Midbrain (tissue), 1 donor: ENCODE data around the gene PDE1C.
A peak's percentile ranks its signal among the peaks of the same experiment; 100 is the strongest.

ENCODE experiments used
- DNase-seq: peaks from one replicate; lab custom pipeline; 2025; lab: John Stamatoyannopoulos, UW

Gene PDE1C

GRCh38 chr7:31775556-31775955, 294.7 kb downstream of the PDE1C start:
- DNase-seq, result no peak

DNA sequence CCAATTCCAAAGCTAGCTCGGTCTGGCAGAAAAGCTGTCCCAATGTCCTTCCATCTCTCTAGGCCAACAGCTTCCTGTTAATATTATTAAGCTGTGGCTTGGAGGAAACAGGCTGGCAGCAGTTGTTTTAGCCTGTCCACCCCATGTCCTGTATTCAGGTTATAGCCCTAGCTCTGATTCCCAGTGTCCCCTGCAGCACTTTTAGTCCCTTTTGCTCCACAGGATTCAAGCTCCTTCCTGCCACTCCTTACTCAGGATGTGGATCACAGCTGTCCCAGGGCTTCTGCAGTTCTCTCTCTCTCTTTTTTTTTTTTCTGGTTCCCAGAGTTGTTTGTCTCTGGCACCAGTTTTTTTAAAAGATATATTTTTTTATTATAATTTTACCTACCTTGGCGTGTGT, 298.0 kb downstream of the PDE1C start:
- no peak for DNase-seq

GRCh38 chr7:31767686-31768358, 302.4 kb downstream of the PDE1C start:
- no peak for DNase-seq

DNA sequence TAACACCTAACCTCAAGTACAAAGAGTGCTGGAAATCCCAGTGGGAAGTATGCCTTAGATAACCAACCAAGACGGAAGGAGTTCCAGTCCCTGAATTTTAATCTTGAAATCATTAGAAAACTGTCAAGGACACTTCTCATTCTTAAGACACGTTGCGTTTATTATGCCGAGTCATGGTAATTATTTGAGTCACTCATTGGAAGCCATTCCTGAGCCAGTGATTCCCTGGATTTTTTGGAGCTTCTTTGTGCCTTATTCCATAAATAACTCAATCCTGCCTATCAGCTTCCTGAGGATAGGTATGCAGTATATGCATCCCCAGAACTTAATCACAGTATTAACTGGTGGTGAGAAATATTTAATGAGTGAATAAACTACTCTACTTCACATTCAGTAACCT, 305.7 kb downstream of the PDE1C start:
- DNase-seq, result no peak

GRCh38 chr7:31763548-31763947, 306.7 kb downstream of the PDE1C start:
- no peak for DNase-seq

DNA sequence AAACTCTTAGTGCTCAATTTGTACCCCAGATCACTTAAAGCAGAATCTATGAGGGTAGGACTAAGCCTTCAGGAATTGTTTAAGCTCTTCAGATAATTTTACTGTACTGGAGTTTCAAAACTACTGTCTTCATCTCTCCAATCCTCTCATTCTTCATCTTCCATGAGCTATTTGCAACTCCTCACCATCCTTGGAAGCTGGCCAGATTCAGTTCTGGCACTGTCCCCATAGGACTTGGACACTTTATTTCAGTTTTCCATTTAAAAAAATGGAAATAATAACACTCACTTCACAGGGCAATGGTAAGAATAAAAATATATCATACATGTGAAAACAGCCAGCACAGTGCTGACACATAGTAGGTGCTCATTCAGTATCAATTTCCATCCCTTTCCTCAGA, 308.6 kb downstream of the PDE1C start:
- no peak for DNase-seq

DNA sequence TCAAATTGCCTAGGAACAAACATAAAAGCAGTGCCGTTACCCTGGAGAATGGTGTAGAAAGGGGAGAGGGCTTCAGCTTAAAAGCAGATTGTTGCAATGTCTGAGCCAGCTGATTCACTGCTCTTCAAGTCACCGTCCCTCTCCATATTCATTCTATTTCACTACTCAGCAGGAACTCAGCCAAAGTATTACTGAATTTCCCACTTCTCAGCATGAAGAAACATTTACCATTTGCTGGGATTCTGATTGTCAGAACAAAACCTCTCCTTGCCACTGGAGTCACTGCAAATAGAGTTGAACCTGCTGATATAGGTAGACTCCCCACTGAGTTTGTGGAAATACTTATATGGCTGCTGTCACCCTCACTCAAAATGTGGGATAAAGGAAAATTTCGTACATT, 311.5 kb downstream of the PDE1C start:
- no peak for DNase-seq

DNA sequence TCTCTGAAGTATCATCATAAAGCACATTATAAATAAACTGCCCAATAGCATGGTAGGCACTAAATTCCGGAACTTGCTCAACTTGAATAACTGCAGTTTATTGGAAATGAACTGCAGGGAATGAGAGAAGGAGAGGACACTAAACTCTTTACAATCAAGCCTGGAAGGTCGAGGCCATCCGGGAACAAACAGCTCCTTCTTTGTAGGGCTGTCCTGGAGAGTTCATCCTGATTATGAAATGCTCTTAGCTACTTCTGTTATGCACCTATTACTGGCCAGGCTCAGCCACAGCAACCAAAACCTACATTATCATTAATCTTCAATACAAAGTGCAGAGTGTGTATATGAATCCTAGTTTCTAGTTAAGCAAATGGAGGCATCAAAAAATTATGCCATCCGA, 318.5 kb downstream of the PDE1C start:
- DNase-seq, result no peak

GRCh38 chr7:31748084-31748483, 322.1 kb downstream of the PDE1C start:
- DNase-seq, result no peak

GRCh38 chr7:31747553-31747952, 322.7 kb downstream of the PDE1C start:
- DNase-seq, result no peak

DNA sequence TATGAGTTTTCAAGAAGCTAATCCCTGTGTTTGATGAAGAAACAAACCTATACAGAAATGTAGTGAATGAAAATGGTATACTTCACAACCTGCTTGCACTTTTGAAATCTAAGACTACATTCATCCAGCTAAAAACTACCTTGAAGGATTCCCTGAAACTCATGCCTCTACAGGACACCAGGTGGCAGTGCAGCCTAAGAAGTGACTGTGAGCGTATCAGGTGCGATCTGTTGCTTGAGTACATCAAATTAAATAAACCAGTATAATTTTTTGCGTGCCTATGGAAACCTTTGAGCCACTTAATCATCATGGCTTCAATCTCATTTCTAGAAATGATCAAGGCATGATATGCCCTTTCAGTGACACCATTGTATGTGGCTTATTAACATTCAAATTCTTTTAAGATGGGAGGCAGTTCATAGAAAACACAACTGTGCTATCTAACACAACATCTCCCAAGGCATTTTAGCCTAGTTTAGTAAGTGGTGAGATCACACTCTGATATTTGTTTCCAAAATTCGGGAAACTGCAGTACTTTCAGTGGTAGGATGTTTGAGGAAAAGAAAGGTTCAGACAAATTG, 325.8 kb downstream of the PDE1C start:
- peak; percentile 78 for DNase-seq

- no peak for DNase-seq
Measured at GRCh38 chr7:31741852-31742251, 328.4 kb downstream of the PDE1C start.

DNA sequence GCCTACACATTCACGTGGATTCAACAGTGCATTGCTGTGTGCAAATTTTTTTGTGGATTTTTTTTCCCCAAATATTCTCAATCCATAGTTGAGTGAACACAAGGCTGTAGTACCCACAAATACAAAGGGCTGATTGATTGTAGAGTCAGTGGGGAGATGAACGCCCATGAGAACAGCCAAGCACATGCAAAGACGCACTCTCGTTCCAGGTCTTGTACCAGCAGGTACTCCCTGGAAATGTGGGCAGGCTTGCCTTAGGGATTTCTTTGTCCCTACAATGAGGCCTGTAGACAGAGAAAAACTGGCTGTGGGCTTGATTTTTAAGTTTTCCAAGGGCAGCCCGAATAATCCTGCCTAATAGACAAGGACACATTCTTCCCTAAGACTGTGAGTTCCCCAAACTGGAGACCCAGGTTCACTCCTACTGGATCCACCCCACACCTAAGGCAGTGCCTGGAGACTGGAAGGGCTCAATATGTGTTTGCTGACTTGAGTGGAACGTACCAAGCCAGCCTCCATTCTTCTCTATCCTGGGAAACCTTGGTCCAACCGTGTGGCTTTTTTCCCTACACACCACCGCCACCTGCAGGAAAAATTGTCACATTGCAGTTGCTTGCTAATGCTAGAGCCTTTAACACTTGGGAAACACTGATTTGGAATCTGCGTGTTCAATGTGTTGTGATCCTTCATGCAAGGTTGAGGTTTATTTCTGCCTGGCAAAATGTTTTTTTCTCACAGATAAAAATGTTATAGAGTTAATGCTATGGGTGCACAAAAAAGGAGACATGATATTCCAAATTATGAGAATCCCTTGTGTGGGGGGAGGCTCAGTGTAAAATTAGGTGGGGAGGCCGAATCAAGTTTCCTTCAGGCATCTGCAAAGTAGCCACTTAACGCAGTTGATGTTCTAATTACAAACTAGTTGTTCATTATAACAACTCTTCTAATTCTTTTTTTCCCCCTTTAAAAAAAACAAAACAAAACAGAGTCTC, 333.9 kb downstream of the PDE1C start:
- DNase-seq, result peak; percentile 87

GRCh38 chr7:31734456-31734855, 335.8 kb downstream of the PDE1C start:
- DNase-seq, result no peak

- no peak for DNase-seq
Measured at GRCh38 chr7:31729195-31729804, 340.9 kb downstream of the PDE1C start.

GRCh38 chr7:31724696-31725095, 345.5 kb downstream of the PDE1C start:
- no peak for DNase-seq

- no peak for DNase-seq
Measured at GRCh38 chr7:31720366-31720765, 349.8 kb downstream of the PDE1C start.

GRCh38 chr7:31716355-31716754, 353.9 kb downstream of the PDE1C start:
- no peak for DNase-seq

GRCh38 chr7:31710171-31710570, 360.0 kb downstream of the PDE1C start:
- peak; percentile 38 for DNase-seq

DNA sequence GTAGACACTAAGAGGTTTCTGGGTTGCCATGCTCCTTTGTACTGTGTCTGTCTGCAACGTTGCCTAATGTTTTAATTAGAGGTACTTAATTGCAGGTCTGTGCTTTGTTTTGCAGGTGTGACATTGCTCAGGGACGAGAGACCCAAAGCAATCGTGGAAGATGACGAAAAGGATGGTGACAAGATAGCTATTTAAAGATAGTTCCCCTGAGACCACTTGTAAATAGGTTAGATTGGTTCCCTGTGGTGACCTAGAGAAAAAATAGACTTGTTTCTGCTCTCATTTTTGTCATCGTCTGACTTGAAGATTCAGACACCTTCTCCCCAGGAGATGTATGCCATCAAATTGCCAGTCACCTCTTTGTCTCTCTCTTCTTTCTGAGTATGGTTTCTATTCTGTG, 363.1 kb downstream of the PDE1C start:
- no peak for DNase-seq

GRCh38 chr7:31705377-31705776, 364.8 kb downstream of the PDE1C start:
- no peak for DNase-seq

- DNase-seq, result no peak
Measured at GRCh38 chr7:31702354-31702753, 367.9 kb downstream of the PDE1C start.
